DOHH2 (cell line): ENCODE measurements around the gene TESMIN.

ENCODE experiments used
- H3F3A ChIP-seq: fragments of 200-600 bp; sonication (generic), shearing (Covaris generic); 2 replicates; pipeline ENCODE4 v1.6.0; 2016; ENCODE audit warnings: antibody characterized with exemption, mild to moderate bottlenecking; ENCODE audit not compliant: control insufficient read depth, insufficient read depth
- H3K27ac ChIP-seq: fragments of 200-600 bp; sonication (generic); 2 replicates; pipeline ENCODE4 v1.5.1; 2014; ENCODE audit warnings: low read depth, mild to moderate bottlenecking, low read length, moderate library complexity
- H3K27me3 ChIP-seq: fragments of 200-600 bp; sonication (generic); 2 replicates; pipeline ENCODE4 v1.6.1; 2014; ENCODE audit warnings: mild to moderate bottlenecking, low read length, mixed read lengths; ENCODE audit not compliant: control insufficient read depth
- H3K36me3 ChIP-seq: fragments of 200-600 bp; sonication (generic); 2 replicates; pipeline ENCODE4 v1.6.1; 2014; ENCODE audit warnings: mild to moderate bottlenecking, low read length, moderate library complexity, mixed read lengths; ENCODE audit not compliant: control insufficient read depth
- H3K4me1 ChIP-seq: fragments of 200-600 bp; sonication (generic); 2 replicates; pipeline ENCODE4 v1.6.1; 2014; ENCODE audit warnings: mild to moderate bottlenecking, low read length, mixed read lengths; ENCODE audit not compliant: control insufficient read depth
- H3K4me2 ChIP-seq: fragments of 200-600 bp; sonication (generic); 2 replicates; pipeline ENCODE4 v1.6.0; 2014; ENCODE audit warnings: mild to moderate bottlenecking, low read length, moderate library complexity
- H3K4me3 ChIP-seq: fragments of 200-600 bp; sonication (generic); 2 replicates; pipeline ENCODE4 v1.5.1; 2014; ENCODE audit warnings: mild to moderate bottlenecking, low read length, mixed read lengths
- H3K79me2 ChIP-seq: fragments of 200-600 bp; sonication (generic); 2 replicates; pipeline ENCODE4 v1.6.1; 2014; ENCODE audit warnings: mild to moderate bottlenecking, low read length, mixed read lengths; ENCODE audit not compliant: control insufficient read depth
- H3K9me2 ChIP-seq: fragments of 200-600 bp; sonication (generic); replicated peaks from 2 replicates; pipeline ENCODE4 v1.6.1; 2014; ENCODE audit warnings: mild to moderate bottlenecking, low read length, mixed read lengths; ENCODE audit not compliant: control insufficient read depth
- H3K9me3 ChIP-seq: fragments of 200-600 bp; sonication (generic); 2 replicates; pipeline ENCODE4 v1.6.1; 2014; ENCODE audit warnings: antibody characterized with exemption, low read length, mixed read lengths; ENCODE audit not compliant: control insufficient read depth, insufficient read depth
- H4K20me1 ChIP-seq: fragments of 200-600 bp; sonication (generic); 2 replicates; pipeline ENCODE4 v1.6.0; 2014; ENCODE audit warnings: low read depth, mild to moderate bottlenecking, antibody characterized with exemption, low read length, moderate library complexity; ENCODE audit not compliant: control insufficient read depth, insufficient read depth
- EZH2phosphoT487 ChIP-seq: fragments of 200-600 bp; sonication (generic); IDR thresholded peaks from 2 replicates; pipeline ENCODE4 v1.6.1; 2017; ENCODE audit warnings: borderline replicate concordance, mild to moderate bottlenecking, antibody characterized with exemption, low read length, moderate library complexity, mixed read lengths
- TF ChIP-seq, protein P1 (sequence below): fragments of 200-600 bp; sonication (generic); IDR thresholded peaks from one replicate; pipeline ENCODE4 v1.5.1; 2014; ENCODE audit warnings: antibody characterized with exemption, mild to moderate bottlenecking, low read depth, low read length; ENCODE audit not compliant: poor library complexity, severe bottlenecking

The TESMIN gene

DNA sequence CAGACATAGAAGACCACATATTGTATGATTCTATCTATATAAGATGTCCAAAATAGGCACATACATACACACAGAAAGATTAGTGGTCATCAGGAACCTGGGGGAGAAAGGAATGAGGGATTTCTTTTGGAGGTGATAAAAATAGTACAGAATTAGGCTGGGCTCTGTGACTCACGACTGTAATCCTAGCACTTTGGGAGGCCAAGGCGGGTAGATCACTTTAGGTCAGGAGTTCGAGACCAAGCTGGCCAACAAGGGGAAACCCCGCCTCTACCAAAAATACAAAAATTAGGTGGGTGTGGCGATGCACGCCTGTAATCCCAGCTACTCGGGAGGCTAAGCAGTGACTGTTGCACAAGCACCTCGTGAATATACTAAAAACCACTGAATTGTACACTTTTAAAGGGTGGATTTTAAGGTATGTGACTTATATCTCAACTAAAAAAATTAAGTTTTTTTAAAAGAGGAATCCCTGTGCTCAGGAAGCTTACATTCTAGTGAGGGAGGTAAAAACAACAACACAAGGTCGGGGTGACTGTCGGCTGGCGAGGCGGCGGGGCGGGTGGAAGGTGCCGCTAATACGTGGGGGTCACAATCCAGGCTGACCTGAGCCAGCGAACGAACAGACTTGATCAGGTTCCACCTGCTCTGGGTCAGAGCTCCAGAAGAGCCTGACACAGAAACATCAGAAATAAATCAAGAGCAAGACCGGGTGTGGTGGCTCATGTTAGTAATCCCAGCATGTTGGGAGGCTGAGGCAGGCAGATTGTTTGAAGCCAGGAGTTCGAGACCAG lies 25.3 kb upstream of the TESMIN start:
- Histone ChIP-seq H3K9me3 (no peaks in the 10 kb centered on the region), H3K36me3 (no peaks in the 10 kb centered on the region), H3K27ac (no peak overlapping the region), H3K4me1 (no peaks in the 10 kb centered on the region), H3K27me3 (no peaks in the 10 kb centered on the region), H4K20me1 (no peaks in the 10 kb centered on the region), H3F3A (no peaks in the 10 kb centered on the region), H3K4me3 (no peak overlapping the region), H3K9me2 (no peaks in the 10 kb centered on the region), H3K79me2 (no peaks in the 10 kb centered on the region), H3K4me2 (no peak overlapping the region)
- TF ChIP-seq, protein P1, sequence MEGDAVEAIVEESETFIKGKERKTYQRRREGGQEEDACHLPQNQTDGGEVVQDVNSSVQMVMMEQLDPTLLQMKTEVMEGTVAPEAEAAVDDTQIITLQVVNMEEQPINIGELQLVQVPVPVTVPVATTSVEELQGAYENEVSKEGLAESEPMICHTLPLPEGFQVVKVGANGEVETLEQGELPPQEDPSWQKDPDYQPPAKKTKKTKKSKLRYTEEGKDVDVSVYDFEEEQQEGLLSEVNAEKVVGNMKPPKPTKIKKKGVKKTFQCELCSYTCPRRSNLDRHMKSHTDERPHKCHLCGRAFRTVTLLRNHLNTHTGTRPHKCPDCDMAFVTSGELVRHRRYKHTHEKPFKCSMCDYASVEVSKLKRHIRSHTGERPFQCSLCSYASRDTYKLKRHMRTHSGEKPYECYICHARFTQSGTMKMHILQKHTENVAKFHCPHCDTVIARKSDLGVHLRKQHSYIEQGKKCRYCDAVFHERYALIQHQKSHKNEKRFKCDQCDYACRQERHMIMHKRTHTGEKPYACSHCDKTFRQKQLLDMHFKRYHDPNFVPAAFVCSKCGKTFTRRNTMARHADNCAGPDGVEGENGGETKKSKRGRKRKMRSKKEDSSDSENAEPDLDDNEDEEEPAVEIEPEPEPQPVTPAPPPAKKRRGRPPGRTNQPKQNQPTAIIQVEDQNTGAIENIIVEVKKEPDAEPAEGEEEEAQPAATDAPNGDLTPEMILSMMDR, result no peak
- no peak for TF ChIP-seq EZH2phosphoT487

DNA sequence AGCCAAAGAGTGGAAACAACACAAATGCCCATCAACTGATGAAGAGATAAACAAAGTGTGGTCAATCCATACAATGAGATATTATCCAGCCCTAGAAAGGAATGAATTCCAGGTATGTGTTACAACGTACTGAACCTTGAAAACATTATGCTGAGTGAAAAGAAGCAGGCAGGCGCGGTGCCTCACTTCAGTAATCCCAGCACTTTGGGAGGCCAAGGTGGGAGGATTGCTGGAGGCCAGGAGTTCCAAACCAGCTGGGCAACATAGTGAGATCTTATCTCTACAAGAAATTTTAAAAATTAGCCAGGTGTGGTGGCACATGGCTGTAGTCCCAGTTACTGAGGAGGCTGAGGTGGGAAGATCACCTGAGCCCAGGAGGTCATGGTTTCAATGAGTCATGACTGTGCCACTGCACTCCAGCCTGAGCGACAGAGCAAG lies 24.6 kb upstream of the TESMIN start:
- Histone ChIP-seq H3K27me3 (no peaks in the 10 kb centered on the region), H3K36me3 (no peaks in the 10 kb centered on the region), H4K20me1 (no peaks in the 10 kb centered on the region), H3K27ac (no peak overlapping the region), H3K79me2 (no peaks in the 10 kb centered on the region), H3K4me2 (no peak overlapping the region), H3K9me2 (no peaks in the 10 kb centered on the region), H3K9me3 (no peaks in the 10 kb centered on the region), H3K4me3 (no peak overlapping the region), H3F3A (no peaks in the 10 kb centered on the region), H3K4me1 (no peaks in the 10 kb centered on the region)
- TF ChIP-seq EZH2phosphoT487, result no peak
- TF ChIP-seq, protein P1, result no peak

DNA sequence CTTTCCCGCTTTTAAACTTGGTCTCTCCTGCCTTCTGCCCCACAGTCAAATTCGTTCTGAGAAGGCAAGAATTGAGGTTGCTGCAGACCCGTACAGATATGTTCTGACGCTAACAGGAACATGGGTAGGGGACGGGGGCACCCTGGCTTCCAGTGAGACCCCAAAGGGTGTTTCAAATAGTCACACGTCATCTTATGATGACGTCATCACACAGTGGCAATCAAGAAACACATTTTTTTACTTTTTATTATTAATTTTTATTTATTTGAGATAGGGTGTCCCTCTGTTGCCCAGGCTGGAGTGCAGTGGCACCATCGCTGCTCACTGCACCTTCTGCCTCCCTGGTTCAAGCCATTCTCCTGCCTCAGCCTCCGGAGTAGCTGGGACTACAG lies 22.9 kb upstream of the TESMIN start:
- TF ChIP-seq, protein P1, result no peak
- no peak for TF ChIP-seq EZH2phosphoT487
- no peaks in the 10 kb centered on the region for H3K36me3 ChIP-seq
- no peaks in the 10 kb centered on the region for H3K27me3 ChIP-seq

More for the DNA sequence above, 22.9 kb upstream of the TESMIN start:
- Histone ChIP-seq H3K4me3 (no peak overlapping the region), H3K4me1 (no peaks in the 10 kb centered on the region), H3K27ac (no peak overlapping the region), H3K4me2 (no peak overlapping the region), H3K9me2 (no peaks in the 10 kb centered on the region), H3K9me3 (no peaks in the 10 kb centered on the region), H3K79me2 (no peaks in the 10 kb centered on the region), H3F3A (no peaks in the 10 kb centered on the region), H4K20me1 (no peaks in the 10 kb centered on the region)
